ENCODE measurements around the gene TMEM200C.

TMEM200C gene

DNA sequence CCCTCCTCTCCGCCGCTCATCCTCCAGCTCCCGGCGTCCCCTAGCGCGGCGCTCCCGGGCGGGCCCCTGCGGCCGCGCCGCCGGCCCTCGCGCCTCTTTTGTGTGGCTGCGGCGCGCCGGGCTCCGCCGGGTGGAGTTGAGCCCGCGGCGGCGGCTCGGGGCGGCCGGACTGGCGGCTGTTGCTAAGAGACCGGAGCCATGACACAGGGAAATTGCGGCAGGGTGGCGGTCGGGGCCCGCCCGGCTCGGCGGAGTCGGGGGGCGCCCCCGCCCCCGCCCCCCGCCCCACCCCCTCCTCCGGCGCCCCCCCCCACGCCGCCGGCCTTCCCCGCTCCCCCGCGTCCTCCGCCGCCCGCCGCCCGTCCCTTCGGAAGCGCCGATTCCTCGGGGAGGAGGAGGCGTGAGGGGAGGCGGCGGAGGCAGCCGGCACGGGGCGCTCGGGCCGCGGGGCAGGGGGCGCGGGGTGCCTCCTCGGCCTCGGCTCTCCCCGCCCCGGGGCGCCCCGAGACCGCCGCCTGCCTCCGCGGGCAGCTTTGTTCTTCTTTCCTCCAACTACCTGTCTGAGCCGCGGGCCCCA is at the start of gene TMEM200C:
TMEM200C (minus strand) TSS at position 224 of the 577 bp plus-strand sequence. CDS start 3,459 bp downstream, outside the sequence.
- no peak for DNase-seq

DNA sequence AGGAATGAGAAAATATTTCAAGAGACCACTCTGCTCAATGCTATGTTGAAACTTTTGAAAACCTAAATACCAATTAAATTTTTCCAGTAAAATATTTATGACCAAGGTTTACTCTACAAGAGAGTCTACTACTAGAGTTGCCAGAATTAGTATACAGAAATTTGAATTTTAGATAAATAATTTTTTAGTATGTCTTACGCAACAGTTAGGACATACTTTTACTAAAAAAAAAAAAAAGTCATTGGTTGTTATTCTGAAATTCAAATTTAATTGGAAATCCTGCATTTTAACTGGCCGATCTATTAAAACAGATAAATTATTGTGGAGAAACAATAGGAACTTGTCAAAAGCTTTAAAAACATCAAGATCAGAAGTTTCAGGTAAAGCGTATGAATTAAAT is 49.1 kb upstream of the TMEM200C start:
- no peak for DNase-seq

DNA sequence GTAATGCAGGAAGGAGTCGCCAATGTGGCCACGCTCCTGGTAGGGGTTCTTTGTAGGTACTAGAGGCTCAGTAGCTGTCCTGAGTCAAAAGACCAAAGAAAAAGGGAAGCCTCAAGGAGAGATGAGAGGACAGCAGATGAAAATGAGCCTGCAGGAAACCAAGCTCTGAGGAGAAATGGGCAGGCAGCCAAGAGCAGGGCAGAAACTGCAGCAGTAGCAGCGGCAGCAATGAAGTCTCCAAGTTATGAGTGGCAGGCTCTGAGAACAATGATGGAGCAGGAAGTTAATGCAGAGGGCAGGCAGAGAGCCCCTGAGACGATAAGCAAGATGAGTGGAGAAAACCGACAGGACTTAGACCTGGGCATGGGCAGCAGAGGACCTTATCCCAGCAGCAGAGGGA is 48.2 kb upstream of the TMEM200C start:
- DNase-seq, result no peak

DNA sequence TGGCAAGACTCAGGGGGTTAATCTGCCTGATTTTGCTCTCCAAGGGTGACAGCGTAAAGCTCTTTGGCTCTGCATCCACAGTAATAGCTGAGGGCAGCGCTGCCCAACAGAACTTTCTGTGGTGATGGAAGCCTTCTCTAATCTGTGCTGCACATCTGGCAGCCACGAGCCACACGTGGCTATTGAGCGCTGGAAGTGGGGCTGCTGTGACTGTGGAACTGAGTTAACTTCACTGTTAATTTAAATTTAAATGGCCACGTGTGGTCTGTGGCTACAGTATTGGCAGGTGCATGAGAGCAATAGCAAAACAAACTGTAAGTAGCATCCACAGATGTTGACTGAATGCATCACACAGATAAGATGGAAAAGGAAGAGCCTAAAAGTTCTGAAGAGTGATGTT is 47.3 kb upstream of the TMEM200C start:
- DNase-seq, result peak; percentile 3

DNA sequence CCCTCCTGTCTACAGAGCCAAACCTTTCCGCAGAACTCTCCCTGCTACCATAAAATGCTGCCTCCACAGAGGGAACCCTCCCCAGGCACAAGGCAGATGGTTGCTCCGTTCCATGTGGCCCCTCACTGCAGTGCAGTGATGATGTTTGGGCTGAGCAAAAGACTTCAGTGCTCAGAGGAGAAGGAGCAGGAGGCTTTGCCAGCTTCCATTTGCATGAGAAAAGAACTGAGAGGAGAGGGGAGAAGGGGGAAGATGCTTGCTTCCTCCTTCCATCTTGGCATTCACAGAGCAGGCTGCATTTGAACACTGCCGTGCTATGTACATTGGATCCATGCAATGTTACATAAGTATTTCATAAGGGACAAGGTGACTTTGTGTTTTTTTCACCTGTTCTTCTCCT is 46.6 kb upstream of the TMEM200C start:
- no peak for DNase-seq

DNA sequence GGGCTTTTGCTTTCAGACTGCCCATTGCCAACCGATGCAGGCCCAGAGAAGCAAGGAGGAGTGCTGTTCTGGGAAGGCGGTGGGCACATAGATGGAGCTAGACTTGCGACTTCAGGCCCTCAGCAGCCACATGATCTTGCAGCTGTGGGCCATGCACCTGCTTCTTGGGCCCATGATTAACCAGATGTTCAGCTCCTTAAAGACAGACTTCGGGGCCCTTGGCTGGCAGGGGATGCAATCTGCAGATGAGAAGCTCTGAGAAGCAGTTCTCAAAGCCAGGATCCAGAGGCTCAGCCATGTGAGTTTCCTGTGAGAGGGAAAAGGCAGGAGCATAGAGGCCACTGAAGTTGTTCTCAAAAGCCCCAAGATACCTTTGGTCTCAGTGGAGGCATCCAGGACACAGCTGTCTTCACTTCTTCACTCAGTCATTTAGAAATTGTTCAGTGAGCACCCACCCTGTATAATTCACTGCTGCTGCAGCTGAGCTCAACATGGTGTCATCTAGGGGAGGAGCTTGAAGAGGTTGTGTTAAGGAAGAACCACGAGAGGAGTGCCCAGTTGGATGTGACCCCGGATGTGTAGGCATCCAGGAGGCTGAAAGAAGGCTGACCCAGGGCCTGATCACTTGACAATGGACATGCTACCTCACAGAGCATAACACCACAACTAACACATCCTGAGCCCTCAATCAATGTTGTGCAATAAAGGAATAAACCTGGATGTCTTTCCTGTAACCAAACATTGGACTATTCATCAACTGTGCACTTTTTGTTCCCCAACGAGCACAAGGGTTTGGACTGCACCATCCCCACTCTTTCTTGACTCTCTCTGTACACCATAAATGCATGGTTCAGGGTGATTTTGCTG is 44.7 kb upstream of the TMEM200C start:
- DNase-seq, result no peak

DNA sequence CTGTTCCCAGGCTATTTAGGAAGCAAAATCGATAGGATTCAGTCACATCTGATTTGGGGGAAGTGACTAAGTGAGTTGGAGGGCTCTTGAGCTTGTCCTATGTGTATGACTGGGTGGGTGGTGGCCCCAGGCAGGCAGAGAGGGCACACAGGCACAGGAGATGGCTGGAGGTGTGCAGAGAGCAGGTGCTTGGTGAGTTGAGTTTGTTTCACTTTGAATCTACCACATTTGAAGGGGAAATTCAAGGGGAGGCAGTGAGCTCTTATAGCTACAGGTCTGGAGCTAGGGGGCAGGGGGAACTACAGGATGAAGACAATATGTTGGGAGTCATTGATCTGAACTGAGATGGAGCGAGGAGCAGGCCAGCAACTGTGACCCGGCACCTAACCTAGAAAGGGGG is 42.5 kb upstream of the TMEM200C start:
- DNase-seq, result no peak

DNA sequence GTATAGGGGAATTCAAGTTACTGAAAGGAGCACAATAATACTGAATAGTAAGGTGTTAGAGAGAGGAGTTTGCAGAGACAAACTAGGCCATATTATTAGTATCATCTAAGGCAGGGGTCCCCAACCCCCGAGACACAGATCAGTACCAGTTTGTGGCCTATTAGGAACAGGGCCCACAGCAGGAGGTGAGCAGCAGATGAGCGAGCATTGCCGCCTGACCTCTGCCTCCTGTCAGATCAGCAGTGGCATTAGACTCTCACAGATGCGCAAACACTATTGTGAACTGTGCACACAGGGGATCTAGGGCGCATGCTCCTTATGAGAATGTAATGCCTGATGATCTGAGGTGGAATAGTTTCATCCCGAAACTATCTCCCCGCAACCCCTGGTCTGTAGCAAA is 41.8 kb upstream of the TMEM200C start:
- DNase-seq, result no peak

DNA sequence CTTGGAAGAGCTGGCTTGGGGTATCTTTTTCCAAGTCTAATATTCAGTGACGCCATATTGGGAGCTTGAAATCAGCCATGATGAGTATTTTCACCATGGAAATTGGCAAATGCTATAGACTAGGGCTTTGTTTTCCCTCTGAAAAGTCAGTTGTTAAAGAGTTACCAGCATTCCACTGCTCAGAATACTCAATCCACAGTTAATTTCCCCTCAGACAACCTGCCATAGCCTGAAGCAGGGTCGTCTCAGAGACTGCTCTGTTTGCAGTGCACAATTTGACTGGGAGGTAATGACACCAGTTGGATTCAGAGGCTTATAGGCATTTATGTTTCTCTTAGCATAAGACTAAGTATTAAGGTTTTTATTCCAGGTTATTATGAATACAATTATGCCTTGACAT is 35.5 kb upstream of the TMEM200C start:
- DNase-seq, result no peak

DNA sequence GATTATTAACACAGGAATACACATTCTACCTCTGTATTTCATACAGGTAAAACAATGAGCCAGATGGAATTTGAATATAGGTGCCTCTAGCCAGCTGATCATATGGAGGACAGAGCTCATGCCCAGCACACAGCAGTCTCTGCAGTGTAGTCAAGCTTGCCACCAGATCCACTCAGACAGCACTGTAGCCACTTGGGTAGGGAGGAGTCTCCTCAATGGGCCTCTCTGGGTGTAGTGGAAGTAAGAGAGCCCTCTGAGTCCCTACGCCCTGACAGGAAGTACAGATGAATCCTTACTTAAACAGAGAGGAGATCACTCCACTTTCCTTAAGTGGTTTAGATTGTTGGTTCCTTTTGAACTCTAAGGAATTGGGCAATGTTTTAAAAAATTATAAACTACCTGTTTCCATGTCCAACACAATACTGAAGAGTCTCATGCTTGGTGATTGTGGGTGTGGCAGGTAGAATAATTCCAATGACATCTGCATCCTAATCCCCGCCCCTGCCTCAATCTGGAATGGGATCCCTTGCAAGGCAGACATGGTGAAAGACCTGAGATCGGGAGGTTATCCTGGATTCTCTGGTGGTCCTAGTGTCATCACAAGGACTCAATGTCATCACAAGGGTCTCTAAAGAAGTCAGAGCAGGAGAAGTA is 23.0 kb upstream of the TMEM200C start:
- no peak for DNase-seq

DNA sequence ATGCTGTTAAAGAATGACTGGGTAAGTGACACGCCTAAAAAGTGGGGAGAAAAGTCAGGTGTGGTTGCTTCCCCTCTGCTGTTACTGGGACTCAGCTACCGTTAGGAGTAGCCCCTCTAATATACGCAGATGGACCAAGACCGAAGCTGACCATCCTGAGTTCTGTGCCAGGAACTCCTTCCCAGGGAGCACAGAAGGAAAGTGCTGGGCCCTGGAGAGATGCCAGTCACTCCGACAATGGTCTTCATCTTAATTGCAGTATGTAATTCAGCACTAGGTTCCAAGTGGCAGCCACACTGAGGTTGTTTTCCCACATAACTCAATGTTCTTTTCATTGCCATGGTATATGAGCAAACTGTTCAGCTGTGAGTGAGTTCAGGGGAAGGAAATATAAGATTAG is 19.6 kb upstream of the TMEM200C start:
- no peak for DNase-seq

DNA sequence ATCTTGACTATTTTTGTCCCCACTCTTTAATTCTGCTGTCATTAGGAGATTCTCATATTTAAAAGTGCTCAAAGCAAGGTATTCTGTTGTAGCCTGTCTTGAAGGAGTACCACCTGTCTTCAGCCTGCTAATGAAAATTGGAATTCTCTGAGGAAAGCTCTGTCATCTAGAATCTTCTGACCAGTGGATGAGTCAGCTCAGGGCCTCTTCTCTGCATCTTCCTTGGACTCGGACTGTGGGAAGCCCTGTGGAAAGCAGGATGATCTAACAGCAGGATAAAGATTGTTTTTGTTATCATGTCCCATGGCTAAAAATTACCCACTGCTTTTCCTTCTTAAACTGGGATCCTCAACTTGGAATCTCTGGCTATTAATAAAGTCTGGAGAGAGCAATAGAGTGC is 18.7 kb upstream of the TMEM200C start:
- DNase-seq, result no peak

DNA sequence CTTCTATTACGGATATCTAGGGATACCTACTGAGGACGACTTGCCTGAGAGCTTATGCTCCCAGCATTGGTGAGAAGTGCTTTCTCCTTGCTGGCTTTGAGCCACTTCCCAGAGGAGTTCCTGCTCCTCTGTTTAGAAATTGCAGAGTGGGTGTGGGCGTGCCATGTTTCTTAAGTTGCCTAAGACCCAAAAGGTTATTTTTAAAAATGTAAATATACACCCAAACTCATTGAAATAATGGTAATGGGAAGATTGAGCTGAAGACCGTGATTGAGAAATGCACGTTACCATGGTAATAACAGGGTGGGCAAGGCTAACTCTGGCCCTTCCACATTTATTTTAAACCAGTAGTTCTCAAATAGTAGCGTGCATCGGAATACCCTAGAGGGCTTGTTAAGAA is 17.2 kb upstream of the TMEM200C start:
- no peak for DNase-seq

DNA sequence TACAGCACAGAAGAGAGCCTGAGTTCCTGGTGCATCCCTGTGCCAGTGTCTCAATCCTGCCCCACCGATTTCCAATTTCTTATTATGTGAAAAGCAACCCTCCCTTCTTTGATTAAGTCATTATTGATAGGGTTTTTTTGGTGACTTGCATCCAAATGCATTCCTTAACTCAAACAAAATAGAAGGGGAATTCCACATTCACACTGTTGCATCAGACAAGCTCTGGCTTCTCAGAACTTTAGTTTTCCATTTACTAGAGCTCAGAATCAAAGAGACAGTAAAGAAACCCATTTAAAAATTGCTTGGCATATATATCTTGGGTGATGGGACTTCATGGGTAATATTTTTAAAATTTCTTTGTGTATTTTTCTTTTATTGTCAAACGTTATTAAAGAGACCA is 13.8 kb upstream of the TMEM200C start:
- DNase-seq, result no peak

DNA sequence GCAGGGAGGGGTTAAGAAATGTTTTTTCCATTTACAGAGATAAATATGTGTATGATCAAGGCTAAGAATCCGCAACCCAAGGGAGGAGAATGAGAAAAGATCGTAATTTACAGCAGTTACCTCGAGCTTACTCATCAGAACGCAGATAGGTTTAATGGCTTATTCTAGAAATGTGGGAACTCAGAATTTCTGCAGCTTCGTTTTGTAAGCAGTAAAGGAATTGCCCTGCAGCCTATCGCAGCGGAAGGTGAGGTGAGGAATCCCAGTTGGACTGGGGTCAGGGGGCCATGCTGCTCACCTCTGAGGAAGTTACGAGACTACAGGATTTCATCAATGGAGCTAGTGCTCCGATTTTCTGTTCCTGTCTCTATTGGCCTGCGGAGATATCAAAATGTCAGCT is 8.1 kb upstream of the TMEM200C start:
- no peak for DNase-seq

DNA sequence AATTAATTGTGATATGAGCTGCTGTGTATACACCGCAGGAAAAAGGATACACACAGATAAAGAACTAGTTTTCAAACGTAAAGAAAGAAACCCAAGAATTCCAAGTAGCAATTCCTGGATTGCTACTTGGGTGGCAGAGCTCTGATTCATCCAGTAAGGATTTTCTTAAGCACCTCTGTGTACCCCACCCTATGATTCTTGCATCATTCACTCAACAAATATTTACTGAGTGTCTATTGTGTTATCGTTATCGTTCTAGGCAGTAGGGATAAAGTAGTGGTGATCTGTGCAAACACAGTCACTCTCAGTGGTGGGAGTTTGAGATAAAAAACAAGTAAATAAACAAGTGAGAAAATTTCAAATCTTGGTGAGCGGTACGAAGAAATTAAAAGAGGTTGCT is 4.9 kb upstream of the TMEM200C start:
- DNase-seq, result no peak

DNA sequence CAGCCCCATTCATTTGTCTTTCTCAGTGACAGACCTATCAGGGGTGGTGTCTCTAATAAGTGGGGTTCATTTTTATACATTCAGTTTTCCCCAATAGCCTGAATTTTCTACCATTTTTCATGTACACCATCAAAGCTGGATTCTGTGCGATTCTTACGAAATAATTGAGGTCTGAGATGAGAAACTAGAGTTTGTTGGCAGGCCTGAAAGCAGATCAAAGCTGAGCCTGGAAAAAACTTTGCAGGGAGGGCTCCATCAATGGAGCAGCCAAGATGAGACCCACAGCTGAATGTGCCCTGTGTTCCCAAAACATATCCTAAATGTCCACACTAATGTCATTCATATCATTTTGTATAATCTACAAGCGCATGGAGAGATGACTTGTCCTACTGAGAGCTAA is 4.5 kb upstream of the TMEM200C start:
- DNase-seq, result no peak

DNA sequence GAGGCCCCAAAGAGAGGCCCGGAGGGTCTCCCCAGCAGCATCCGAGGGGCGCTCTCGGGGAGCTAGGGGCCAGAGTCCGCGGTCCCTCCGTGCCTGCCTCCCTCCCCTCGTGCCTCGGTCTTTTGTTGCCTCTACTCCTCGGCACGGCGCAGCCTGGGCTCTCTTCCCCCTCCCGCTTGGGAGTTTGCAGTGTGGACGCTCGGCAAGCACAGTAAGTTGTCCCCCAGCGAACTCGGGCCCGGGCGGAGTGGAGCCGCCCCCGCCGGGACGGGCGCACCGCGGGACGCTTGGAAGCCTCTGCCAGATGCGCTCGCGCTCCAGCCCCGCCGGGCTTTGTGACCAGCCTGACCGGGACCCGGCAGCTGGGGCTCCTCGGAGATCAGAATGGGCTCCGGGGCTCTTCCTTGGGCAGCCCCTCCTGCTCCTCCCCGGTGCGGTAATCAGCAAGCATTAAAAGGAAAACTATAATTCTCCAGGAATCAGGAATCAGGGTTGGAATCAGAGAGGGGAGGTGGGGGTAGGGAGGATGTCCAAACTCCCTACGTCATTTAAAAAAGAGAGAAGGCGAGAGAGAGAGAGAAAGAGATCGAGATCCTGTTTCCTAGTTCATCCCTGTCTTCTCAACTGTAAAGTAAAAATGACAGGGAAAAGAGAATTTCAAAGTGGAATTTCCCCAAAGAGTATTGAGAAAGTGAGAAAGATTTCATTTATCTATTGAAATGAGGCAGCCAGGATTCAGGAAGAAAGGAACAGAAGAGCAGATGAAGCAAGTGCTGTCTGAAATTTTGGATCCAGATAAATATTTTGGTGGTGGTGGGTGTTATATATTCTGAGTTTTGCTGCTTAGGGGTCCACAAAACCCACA is 786 bp upstream of the TMEM200C start:
- no peak for DNase-seq

DNA sequence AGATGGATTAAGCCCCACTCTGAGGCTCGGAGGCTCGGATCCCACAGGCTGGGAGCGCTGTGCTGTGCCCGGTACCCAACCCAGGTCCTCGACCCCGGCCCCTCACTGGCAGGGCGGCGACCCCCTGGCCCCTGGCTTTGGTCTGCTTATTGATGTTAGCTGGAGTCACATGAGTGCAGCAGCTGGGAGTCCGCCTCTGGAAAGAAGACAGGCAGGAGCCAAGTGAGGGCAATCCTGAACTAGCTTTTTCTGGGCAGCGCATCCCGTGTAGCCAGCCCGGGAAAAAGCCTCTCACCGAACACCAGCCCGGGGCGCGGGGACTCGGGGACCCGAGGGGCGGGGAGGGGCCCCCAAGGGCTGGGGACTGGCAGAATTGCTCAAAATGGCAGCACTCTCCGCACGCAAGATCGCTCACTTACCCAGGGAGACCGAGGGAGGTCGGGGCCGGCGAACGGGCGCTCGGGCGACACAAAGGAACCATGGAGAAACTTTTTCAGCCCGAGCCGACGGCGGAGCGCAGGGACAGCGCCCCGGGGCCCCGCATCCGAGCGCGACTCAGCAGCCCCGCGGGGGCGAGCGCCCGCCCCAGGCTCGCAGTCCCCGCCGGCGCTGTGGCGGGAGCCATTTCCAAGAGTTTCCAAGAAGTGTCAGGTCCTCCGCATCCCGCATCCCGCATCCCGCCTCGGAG is 567 bp downstream of the TMEM200C start:
- no peak for DNase-seq

DNA sequence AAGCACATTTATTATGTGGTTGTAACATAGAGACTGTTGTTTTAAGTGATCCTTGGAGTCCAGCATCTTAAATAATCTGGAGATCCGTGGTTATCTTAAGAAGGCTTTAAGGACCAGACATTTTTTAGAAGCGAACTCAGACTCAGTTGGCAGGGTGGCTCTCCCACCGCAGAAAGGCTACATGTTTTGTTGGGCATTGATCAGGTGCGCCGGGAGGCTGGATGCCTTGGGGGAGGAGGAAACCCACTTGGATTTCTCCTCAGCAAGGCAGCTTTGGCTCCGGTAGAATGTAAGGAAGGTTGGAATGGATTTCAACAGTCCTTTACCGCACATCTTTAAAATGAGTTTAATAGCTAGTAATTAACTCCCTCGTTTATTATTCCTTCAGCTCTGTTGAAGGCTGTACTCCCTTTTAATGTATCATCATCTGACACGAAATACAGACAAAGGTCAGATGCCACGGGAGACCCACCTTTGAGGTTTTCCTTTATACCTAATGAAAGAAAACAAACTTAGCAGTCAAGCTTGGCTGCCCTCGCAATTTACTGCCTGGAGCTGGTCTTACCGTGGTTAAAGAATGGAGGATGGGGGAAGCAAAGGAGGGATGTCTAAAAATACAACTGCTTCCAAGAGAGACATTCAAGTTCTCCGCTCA is 1.2 kb downstream of the TMEM200C start:
- DNase-seq, result no peak

DNA sequence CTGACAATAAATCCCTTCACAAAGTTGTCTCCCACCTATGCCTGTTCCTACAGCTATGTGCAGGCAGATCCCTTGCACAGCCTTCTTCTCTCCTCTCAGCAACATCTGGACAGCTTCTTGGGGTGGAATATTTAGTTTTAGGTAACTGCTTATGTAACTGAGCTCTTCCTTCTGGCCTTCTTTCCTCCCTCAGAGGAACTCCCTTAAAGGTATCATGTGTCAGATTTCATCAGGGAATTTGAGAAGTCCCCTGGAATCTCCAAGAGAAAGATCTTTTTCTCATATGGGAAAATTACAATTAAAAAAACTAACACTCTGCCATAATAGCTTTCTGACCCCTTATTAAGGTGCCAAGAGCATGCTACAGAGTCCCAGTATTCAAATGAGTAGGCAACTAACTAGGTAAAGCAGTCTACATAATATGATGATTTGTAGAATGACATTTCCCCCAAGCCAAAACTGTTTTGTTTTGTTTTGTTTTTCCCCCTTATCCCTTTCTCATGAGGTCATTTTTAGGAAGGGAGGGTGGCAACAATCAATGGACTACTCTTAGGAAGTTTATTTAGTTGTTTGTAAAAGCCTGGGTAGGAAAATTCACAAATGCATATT is 2.4 kb downstream of the TMEM200C start:
- no peak for DNase-seq

DNA sequence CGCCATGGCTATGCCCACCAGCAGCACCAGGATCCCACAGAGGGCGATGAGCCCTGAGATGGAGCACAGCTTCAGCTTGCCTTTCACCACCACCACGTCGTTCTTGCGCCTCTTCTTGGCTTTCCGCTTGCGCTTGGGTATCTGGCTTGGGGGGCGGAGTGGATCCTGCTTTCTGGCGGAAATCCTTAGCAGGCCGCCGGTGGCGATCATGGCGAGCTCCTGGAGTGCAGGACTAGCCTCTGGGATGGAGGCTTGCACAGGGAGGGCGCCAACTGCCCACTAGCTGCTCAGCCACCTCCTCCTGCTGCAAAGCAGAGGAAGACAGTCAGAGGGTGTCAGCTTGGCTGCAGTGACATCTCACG is 3.5 kb downstream of the TMEM200C start:
- DNase-seq, result no peak

All from OCI-M1 (cell line).